Suprapubic skin (tissue), 4 donors: ENCODE data around the gene CHN1. TPM values are rescaled to one million over a fixed set of nuclear protein-coding genes. Genes with fewer than 3 reads are reported as not detected.

Experiments
- DNase-seq, 2 donors: peaks; one replicate each; pipeline ENCODE4 v3.0.0-alpha.2; 2019; ENCODE audit warnings: low spot score in 2 of 2
- H3K27ac ChIP-seq: fragments of 200-600 bp; sonication (generic); one replicate; pipeline ENCODE4 v1.5.1; 2019
- H3K27me3 ChIP-seq: fragments of 200-600 bp; sonication (generic); one replicate; pipeline ENCODE4 v1.5.1; 2019
- H3K36me3 ChIP-seq: fragments of 200-600 bp; sonication (generic); one replicate; pipeline ENCODE4 v1.5.1; 2019
- H3K4me1 ChIP-seq: fragments of 200-600 bp; sonication (generic); one replicate; pipeline ENCODE4 v1.5.1; 2019
- H3K4me3 ChIP-seq: fragments of 200-600 bp; sonication (generic); one replicate; pipeline ENCODE4 v1.5.1; 2019; ENCODE audit warnings: mild to moderate bottlenecking
- H3K9me3 ChIP-seq: fragments of 200-600 bp; sonication (generic); one replicate; pipeline ENCODE4 v1.5.1; 2019
- CTCF ChIP-seq, 2 donors: fragments of 200-600 bp in 1 of 2; fragments of 450-650 bp in 1 of 2; sonication (generic) in 1 of 2; IDR thresholded peaks; one replicate each; pipeline ENCODE4 v1.5.1; 2016 to 2019; ENCODE audit warnings: antibody characterized with exemption in 2 of 2, mild to moderate bottlenecking in 1 of 2, moderate library complexity in 1 of 2
- EP300 ChIP-seq: sonication (generic); formaldehyde crosslinking; IDR thresholded peaks from one replicate; pipeline ENCODE4 v1.6.1; 2017; ENCODE audit warnings: antibody characterized with exemption
- POLR2A ChIP-seq, 2 donors: fragments of 450-650 bp; IDR thresholded peaks; one replicate each; pipeline ENCODE4 v1.6.1; 2017; ENCODE audit warnings: antibody characterized with exemption in 2 of 2, mild to moderate bottlenecking in 2 of 2, moderate library complexity in 2 of 2
- POLR2AphosphoS5 ChIP-seq, 3 donors: sonication (generic); formaldehyde crosslinking; IDR thresholded peaks; one replicate each; pipeline ENCODE4 v1.6.1; 2017; ENCODE audit warnings: antibody characterized with exemption in 3 of 3
- WGBS: methylation state at CpG from one replicate; pipeline ENCODE4 v1.1.5; 2018; 5-methylcytosine and 5-hydroxymethylcytosine counted together
- total RNA-seq, 4 donors: library from RNA; depleted of rRNA; stranded (reverse); fragments of >200 nt; gene quantifications; one replicate each; pipeline ENCODE4 v1.1.0, GENCODE V29; 2016

Gene CHN1
- total RNA-seq, 4 donors from 2014 or later: 1.6 to 4.9 (median 3.6) TPM

- Histone ChIP-seq H3K4me1 (no peaks in the 10 kb centered on the region), H3K4me3 (no peak overlapping the region), H3K27me3 (no peaks in the 10 kb centered on the region), H3K27ac (no peak overlapping the region), H3K36me3 (no peaks in the 10 kb centered on the region), H3K9me3 (no peaks in the 10 kb centered on the region)
- 83% methylated on average over 3 of the region's 3 CpGs for WGBS
- no peak for DNase-seq
- no peak for TF ChIP-seq POLR2AphosphoS5 (IDR thresholded peaks at IDR 0.05)
- no peak for TF ChIP-seq EP300
- no peak for TF ChIP-seq POLR2A (IDR thresholded peaks at IDR 0.05)
- no peak for TF ChIP-seq CTCF (IDR thresholded peaks at IDR 0.05)
Observed at GRCh38 chr2:175022923-175023322, 17.7 kb upstream of the CHN1 start.

- Histone ChIP-seq H3K9me3 (no peaks in the 10 kb centered on the region), H3K4me1 (no peaks in the 10 kb centered on the region), H3K27me3 (no peaks in the 10 kb centered on the region), H3K4me3 (no peak overlapping the region), H3K36me3 (no peaks in the 10 kb centered on the region), H3K27ac (no peak overlapping the region)
- no peak for TF ChIP-seq POLR2A (IDR thresholded peaks at IDR 0.05)
- no peak for TF ChIP-seq CTCF (IDR thresholded peaks at IDR 0.05)
- no peak for TF ChIP-seq EP300
- no peak for TF ChIP-seq POLR2AphosphoS5 (IDR thresholded peaks at IDR 0.05)
- DNase-seq: no peak
- WGBS: 83% methylated on average over 2 of the region's 2 CpGs
Observed at GRCh38 chr2:175019566-175020327, 14.6 kb upstream of the CHN1 start.

- no peak for TF ChIP-seq CTCF (IDR thresholded peaks at IDR 0.05)
- no peaks in the 10 kb centered on the region for H3K27me3 ChIP-seq
- no peak overlapping the region for H3K4me3 ChIP-seq
- H3K27ac ChIP-seq: no peak overlapping the region
- 91% methylated on average over 5 of the region's 5 CpGs for WGBS
- DNase-seq: no peak
- H3K9me3 ChIP-seq: no peaks in the 10 kb centered on the region
- no peaks in the 10 kb centered on the region for H3K4me1 ChIP-seq
- H3K36me3 ChIP-seq: no peaks in the 10 kb centered on the region
Observed at GRCh38 chr2:175017618-175018414, 12.6 kb upstream of the CHN1 start.

GRCh38 chr2:175015340-175015739 lies 10.2 kb upstream of the CHN1 start:
- no peaks in the 10 kb centered on the region for H3K4me1 ChIP-seq
- H3K27me3 ChIP-seq: no peaks in the 10 kb centered on the region
- H3K36me3 ChIP-seq: no peaks in the 10 kb centered on the region
- no peak overlapping the region for H3K4me3 ChIP-seq
- DNase-seq: no peak
- TF ChIP-seq POLR2AphosphoS5 (IDR thresholded peaks at IDR 0.05): no peak
- no peak for TF ChIP-seq CTCF (IDR thresholded peaks at IDR 0.05)
- TF ChIP-seq POLR2A (IDR thresholded peaks at IDR 0.05): no peak
- no peak for TF ChIP-seq EP300
- H3K27ac ChIP-seq: no peak overlapping the region
- WGBS: 82% methylated on average over 3 of the region's 3 CpGs
- H3K9me3 ChIP-seq: no peaks in the 10 kb centered on the region

- no peak for DNase-seq
- Histone ChIP-seq H3K27me3 (peaks cover 7% of the 10 kb centered on the region), H3K36me3 (no peaks in the 10 kb centered on the region), H3K4me3 (no peak overlapping the region), H3K27ac (no peak overlapping the region), H3K9me3 (no peaks in the 10 kb centered on the region), H3K4me1 (no peaks in the 10 kb centered on the region)
- 92% methylated on average over 2 of the region's 2 CpGs for WGBS
- TF ChIP-seq POLR2AphosphoS5 (IDR thresholded peaks at IDR 0.05) (no peak), EP300 (no peak), POLR2A (IDR thresholded peaks at IDR 0.05) (no peak), CTCF (IDR thresholded peaks at IDR 0.05) (no peak)
Observed at GRCh38 chr2:175012516-175012915, 7.3 kb upstream of the CHN1 start.
